C4-2B (cell line): ENCODE data around the gene IGFBPL1.

Experiments
- H3K27ac ChIP-seq: fragments of 450-650 bp; 2 replicates; pipeline ENCODE4 v1.5.1; 2017
- CTCF ChIP-seq: fragments of 450-650 bp; conservative IDR thresholded peaks from 2 replicates; pipeline ENCODE4 v1.5.1; 2017; ENCODE audit warnings: mild to moderate bottlenecking
- ZFX ChIP-seq: fragments of 450-650 bp; IDR thresholded peaks from 2 replicates; pipeline ENCODE4 v1.6.1; 2017

The IGFBPL1 gene

DNA sequence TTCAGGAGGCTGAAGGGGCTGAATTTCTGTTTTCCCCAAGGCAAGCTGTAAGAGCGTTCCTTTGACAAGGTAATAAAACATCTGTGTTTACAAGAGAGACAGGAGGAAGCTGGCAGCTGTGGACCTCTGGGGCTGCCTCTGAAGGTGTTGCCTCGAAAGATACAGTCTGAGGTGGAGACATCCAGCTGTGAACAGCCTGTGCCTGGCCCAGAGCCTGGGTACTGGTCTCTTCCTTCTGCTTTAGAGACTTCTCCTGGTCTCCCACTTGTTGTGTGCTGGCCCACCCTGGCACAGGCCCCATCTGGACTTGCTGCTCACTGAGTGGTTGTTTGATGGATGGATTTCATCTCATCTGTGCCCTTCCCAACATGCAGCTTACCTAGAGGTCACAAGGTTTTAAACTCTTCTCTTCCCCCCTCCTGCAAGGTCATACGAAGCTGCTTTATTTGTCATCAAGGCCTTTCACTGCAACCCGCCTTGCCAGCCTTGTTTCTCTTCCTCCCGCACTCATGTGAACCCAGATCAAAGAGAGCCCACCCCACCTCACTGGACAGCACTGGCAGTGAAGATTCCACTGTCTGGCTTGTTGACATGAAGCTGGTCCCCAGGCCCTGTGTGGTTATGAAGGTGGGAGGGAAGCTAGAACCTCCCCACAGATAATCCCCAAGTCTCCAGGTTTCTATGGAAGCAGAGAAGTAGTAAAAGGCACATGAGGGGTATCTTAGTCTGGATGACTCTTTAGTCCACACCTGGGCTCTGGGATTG lies 66.7 kb downstream of the IGFBPL1 start:
- H3K27ac ChIP-seq = no peak overlapping the region
- no peak for TF ChIP-seq CTCF
- no peak for TF ChIP-seq ZFX

DNA sequence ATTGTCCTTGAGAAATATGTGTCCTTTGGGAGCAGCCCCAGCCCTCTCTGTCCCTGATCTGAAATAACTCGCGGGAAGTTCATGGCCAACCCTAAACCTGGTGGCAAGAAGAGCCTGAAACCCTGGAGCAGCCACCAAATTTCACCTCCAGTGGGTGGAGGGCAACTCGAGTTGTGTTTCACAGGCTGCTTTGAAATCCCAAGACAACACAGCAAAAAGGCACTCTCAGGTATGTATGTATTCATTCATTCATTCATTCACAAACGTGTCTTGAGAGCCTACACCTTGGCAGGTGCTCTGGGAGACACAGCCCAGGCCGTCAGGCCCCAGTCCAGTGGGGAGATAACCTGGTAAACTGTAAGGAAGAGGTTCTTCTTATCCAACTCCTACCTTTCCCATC lies 67.4 kb downstream of the IGFBPL1 start:
- TF ChIP-seq CTCF (no peak), ZFX (no peak)
- no peak overlapping the region for H3K27ac ChIP-seq
